ENCODE data around the gene HOXD3.

GRCh38 chr2:176145085-176145969 is 11.8 kb upstream of the HOXD3 start:
- TF ChIP-seq, protein P1, sequence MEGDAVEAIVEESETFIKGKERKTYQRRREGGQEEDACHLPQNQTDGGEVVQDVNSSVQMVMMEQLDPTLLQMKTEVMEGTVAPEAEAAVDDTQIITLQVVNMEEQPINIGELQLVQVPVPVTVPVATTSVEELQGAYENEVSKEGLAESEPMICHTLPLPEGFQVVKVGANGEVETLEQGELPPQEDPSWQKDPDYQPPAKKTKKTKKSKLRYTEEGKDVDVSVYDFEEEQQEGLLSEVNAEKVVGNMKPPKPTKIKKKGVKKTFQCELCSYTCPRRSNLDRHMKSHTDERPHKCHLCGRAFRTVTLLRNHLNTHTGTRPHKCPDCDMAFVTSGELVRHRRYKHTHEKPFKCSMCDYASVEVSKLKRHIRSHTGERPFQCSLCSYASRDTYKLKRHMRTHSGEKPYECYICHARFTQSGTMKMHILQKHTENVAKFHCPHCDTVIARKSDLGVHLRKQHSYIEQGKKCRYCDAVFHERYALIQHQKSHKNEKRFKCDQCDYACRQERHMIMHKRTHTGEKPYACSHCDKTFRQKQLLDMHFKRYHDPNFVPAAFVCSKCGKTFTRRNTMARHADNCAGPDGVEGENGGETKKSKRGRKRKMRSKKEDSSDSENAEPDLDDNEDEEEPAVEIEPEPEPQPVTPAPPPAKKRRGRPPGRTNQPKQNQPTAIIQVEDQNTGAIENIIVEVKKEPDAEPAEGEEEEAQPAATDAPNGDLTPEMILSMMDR (IDR thresholded peaks at IDR 0.05; ENCODE audit: low read depth, low read length, poor library complexity, severe bottlenecking): no peak
- no peak for TF ChIP-seq EZH2phosphoT487 (IDR thresholded peaks at IDR 0.05; ENCODE audit: borderline replicate concordance, low read length)

Data from DOHH2 (cell line).